GM19463 (cell line): ENCODE results near the gene CLDND2.

Experiments used
- ATAC-seq: cut with Tn5 transposase; IDR thresholded peaks from one replicate; pipeline ENCODE4 v1.9.1; 2021; ENCODE audit warnings: mild to moderate bottlenecking, moderate library complexity; ENCODE audit not compliant: unreplicated experiment

CLDND2 gene

DNA sequence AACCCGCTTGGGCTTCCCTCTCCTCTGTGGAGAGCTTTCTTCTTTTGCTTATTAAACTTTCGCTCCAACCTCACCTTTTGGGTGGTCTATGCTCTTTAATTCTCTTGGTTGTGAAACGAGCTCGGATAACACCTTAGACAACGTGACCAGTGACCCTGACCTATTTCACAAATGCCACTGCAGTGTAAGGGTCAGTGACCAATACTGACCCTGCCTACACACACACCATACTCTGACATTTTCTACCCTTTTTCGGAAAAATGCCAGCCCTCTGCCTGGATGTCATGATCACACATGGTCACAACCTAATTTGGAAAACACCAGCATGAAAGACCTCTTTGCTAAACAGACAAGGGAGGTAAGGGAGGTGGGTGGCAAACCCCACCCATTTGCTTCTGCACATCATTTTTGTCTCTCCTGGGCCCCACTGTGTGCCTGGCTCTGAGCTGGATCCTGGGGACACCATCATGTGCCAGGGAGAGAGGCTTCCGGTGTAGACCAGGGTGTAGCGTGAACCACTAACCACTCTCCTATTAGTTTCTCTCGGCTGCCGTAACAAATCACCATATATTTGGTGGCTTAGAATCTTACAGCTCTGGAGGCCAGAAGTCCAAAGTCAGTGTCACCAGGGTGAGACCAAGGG is 12.5 kb downstream of the CLDND2 start:
- no peak for ATAC-seq

DNA sequence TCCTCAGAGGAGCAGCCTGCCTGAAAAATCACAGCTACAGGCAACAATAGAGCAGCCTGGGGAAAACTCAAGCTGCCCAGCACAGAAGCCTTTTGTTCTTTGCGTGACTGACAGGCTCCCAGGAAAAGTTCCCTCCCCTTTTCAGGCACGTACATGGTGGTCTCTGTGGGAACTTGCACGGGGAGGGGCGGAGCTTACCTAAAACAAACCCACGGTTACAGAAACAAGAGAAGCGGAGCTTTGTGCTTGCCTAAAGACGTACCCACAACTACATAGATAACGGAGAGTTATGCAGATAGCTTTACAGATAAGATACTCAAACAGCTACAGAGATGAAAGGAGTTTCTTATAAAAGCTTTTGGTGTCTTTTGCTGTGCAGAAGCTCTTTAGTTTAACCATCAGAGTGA is 14.1 kb downstream of the CLDND2 start:
- ATAC-seq, result no peak

DNA sequence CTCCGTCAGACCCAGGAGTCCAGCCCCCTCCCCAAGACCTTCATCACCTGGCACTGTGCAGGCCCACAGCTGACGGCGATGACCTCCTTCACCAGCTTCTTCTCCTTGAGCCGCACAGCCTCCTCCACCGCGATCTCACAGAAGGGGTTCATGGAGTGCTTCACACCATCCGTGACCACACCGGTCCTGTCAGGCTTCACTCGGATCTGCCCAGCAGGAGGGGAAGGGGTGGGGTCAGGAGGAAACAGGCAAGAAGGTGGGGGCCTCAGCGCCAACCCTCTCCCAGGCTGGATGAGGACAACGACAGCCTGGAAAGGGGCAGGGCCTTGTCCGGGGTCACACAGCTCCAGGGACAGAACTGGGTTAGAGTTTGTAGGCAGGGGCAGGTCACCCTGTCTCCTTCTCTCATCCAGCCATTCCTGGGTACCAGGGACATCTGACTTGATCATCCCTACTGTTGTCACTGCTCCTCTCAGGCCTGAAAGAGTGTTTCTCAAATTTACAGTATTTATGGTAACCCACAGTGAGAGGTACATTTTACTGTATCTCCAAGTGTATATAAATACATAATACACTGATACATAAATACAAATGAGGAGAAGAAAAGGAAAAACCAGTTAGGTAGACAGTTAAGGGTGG is 14.6 kb downstream of the CLDND2 start:
- no peak for ATAC-seq

DNA sequence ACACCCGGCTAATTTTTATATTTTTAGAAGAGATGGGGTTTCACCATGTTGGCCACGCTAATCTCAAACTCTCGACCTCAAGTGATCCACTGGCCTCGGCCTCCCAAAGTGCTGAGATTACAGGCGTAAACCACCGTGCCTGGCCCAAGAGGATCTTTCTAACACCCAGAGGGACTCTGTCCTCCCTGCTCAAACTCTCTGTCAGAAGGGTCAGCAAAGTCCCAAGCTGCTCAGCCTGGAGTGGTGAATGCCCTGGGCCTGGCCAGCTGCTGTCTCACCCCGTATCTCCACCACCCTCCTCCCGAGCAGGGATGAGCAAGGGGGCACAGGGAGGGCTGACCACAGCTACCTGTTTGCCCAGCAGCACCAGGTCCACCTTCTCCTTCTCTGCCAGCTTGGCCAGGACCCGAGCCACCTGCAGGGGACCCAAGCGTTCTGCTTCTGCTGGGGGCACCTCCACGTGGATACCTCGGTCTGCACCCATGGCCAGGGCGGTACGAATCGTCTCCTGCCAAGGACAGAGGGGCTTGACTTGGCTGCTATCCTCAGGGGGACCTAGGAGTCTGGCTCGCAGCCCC is 15.9 kb downstream of the CLDND2 start:
- no peak for ATAC-seq

DNA sequence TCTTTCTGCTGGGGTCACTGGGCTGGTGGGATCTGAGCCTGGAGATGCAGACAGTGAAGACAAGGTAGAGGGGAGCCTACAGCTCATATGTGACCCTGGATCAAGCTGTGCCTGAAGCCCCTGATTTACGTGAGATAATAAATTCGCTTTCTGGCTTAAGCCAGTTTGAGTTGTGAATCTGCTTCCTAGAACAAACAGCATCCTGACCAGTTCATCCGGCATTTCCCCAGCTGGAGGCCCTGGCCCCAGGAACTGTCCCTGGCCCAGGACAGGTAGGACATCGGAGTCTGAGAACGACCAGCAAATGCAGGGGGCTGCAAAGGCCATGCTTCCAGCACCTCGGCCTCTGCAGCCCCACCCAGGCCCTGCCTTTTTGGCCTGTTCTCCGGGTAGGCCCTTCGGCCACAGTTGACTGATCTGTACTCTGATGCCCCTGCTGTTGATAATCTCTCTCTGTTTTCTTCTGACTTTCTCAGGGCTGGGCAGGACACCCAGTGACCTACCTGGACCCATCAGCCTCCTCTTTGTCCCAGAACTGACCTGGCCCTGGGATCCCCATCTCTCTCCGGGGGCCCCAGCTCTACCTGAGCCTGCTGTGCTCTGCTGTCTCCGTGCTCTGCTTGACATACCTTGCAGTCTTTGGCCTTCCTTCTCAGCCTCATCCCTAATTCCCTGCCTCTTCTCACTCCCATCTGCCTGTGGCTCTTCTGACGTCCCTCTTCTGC is 17.4 kb downstream of the CLDND2 start:
- ATAC-seq, result no peak

DNA sequence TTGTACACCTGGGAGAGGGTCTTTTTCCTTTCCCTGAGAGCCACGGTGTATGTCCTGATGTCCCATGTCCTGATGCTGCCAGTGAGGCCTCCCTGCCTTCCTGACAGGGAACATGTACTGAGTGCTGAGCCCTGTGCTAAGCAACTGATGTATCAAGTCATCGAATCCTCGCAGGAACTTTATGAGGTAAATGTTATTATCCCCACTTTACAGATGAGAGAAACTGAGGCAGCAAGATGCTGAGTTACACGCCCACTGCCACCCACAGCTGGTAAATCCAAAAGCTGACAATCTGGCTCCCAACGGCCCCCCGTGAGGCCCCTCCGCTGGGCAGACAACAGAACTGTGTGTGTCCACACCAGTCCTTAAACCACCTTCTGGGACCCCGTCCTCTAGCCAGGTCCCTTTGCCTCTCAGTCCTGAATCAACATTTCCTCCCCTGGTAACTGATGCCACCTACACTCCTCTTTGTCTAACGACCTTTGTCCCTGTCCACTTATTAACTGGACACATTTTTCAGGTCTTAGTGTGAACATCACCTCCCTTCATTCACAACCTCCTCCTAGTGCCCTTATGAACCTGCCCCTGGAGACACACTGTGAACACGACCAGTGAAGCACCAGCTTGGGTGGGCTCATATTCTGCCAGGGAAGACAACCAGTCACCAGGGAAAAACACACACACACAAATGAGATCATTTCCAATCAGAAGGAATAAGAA is 21.4 kb downstream of the CLDND2 start:
- no peak for ATAC-seq

DNA sequence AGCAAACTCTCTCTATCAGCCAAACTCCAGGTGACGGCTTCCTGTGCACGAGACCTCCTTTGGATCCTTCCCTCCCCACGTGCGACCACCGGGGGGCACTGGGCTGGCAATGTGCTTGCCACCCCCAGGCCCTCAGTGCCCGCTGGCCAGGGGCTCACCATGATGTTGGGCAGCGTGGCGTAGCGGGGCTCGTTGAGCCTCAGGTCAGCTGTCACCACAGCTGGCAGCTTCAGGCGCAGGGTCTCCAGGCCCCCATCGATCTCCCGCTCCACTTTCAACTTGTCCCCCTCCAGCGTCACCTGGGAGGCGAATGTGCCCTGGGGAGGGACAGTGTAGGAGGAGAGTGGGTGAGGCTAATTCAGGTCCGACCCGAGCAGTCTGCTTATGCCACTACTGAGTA is 22.1 kb downstream of the CLDND2 start:
- no peak for ATAC-seq

DNA sequence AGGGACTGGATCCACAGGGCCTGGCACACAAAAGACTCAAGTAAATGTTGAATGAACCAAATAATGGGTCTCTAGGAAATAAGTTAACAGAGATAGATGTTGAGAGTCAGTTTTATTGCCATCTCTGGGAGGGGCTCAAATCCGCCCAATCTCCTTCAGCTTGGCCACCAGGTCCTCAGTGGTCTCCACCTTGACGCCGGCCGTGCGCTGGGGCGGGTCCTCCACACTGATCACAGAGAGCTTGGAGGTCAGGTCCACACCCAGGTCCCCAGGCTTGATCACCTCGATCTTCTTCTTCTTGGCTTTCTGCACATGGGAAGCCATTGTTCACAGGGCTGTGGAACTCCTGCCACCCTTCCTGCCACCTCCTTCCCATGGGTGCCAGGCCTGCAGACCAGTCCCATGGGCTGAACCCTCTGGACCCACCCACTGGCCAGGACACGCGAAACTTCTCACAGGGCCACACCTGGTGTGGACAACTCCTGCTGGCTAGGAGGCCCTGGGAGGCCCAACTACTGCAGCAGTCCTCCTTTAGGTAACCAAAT is 23.7 kb downstream of the CLDND2 start:
- ATAC-seq, result no peak

DNA sequence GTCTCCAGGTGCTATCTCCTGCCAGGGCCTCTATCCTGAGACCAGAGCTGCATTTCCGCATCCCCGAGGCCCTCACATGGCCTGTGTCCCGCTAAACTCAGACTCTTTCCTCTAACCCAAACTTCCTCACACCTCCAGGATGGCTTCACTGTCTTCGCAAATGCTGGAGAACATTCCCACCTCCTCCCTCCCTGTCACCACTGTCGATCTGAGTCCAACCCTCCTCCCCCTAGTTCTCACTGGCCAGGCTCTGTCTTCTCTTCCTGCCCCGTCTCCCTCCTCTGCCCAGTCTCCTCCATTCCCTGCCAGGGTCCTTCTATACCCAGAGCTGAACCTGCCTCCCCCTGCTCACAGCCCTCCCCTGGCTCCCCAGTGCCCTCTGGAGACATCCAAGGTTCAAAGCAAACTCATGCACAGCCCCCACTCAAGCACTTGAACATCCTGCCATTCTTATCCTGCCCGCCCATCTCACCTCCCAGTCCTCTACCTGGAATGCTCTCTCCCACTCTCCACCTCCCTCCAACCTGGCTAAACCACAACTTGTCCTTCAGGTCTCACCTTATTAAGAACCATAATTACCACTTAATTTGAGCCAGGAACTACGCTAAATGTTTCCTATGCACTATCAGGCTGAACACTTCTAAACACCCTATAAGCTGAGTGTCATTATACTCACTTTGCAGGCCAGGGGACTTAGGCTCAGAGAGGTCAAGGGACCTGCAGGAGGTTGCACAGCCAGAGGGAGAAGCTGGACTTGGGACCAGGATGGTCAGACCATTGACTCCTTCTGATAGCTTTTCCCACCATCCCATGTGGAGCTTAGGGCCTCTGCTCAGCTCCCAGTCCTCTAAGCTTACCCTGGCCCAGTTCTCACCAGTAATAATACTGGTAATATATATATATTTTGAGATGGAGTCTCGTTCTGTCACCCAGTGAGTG is 25.9 kb downstream of the CLDND2 start:
- no peak for ATAC-seq

DNA sequence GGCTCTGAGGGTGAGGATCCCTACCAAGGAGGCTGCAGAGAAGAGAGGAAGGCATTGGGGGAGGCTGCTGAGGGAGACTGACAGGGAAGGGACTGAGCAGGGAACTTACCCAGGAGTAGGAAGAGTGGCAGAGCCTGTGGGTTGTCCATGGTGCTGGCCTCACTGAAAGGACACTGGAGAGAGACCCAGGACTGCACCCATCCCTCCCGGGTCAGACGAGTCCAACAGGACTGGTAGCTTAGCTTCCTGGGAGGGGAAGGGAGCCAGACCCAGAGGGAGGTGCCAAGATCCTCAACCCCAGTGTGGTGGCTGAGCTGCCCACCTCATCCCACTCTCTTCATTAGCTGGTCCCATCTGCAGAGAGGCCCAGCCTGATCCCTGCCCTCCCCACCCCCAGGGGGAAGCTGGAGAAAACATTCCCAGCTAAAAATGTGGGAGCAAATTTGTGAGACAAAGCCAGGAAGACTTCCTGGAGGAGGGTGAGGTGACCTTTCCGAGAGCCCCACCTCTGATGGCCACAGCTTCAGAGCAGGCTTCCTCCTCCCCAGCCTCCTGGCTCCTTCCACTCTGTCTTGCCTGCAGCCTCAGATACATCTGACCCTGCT is 26.7 kb downstream of the CLDND2 start, which contains the start of gene VSIG10L:
TSS of gene VSIG10L (minus strand) at position 164 of the 605 bp plus-strand sequence. CDS start at position 149, 15 bp downstream.
- no peak for ATAC-seq

DNA sequence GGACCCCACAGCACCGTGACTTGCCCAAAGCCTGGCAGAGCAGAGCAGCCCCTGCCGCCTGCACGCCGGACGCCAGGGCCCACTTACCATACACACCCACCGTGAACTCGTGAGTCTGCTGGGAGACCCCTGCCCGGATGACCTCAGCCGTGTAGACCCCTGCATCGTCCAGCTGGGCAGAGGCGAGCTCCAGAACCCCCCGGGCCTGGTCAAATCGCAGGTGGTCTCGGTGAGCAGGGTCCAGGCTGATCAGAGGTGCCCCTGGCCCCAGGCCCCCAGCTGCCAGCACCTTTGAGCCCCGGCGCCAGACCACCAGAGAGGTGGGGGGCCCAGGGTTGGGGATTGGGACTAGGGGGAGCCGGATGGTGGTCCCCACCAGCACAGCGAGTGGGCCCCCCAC is 27.7 kb downstream of the CLDND2 start:
- no peak for ATAC-seq

DNA sequence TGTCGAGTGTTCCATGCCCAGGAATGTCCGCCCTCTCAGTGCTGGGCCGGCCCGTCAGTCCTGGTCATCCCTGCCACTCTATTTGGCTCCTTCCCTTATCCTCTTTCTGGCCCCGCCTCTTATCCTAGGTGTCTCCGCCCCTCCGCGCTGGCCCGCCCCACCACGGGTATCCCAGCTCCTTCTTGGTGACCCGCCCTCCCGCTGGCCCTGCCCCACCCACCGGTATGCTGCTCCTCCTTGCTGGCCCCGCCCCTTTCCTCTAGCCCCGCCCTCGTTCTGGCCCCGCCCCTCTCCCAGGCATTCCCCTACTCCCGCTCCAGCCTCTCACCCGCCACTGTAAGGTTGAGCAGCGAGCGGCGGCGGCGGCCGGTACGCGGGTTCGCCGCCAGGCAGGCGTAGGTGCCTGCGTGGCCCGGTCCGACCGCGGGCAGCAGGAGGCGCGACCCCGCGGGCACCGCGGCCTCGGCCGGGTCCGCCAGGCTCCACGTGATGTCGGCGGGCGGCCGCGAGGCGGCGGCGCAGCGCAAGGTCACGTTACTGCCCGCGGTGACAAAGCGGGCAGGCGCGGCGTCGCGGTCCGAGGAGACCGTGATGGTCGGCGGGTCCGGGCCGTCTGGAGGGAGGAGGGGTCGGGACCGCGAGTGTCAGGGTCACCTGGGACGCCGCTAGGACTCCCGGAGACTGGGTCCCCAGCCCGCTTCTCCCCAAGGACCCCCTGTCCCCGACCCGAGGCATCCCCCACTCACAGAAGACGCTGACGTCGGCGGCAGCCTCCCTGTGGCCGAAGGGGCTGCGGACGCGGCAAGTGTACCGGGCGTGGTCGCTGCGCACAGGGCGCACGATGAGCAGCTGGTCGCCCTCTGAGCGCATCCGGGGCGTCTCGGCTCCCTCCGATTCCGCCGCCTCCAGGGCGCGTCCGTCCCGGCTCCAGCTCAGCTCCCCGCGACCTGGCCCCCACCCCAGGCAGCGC is 28.8 kb downstream of the CLDND2 start:
- peak; percentile 46 for ATAC-seq

DNA sequence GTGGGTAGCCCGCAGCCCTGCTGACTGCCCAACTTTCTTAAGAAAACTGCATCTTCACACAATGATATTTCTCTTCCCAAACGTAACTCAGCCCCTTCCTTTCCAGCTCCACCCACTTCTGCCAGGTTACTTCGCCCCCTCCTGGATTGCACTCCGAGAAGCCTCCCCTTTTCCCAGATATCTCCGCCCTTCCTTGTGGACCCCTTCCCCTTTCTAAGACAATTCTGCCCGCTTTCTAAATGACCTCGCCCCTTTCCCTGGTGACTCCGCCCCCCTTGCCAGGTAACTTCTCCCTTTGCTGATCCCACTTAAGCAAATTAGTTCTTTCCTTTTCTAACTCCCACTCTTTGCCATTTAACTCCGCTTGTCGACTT is 29.5 kb downstream of the CLDND2 start:
- no peak for ATAC-seq

DNA sequence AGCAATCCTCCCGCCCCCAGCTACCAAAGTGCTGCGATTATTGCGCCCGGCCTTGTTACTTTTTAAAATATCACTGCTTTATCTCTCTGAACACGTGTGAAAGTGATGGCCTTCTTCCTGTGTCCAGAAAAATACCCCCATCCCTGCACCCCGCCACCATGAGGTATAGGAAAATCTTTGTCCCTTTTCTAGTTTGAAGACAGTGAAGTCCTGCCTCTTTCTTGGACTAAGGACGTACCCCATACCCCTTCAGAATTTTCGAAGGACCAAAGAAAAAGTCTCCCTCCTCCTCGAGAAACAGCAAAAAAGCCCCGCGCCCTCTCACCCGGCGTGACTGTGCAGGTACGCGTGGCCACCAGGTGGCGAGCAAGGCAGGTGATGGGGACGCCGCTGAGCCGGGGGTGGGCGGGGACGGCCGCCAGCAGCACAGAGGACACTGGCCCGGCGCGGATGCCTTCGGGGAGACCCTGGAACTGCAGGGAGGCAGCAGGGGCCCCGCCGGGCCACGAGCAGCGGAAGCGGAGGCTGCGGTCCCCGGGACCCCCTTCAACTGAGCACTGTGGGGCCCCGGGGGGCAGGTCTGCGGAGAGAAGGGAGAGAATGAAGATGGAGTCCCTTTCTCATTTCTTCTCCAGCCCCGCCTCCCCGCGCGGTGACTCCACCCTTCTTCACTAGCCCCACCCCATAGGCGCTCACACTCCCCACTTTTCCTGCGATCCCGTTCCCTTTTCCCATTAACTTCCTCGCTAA is 30.1 kb downstream of the CLDND2 start:
- ATAC-seq, result peak; percentile 69

DNA sequence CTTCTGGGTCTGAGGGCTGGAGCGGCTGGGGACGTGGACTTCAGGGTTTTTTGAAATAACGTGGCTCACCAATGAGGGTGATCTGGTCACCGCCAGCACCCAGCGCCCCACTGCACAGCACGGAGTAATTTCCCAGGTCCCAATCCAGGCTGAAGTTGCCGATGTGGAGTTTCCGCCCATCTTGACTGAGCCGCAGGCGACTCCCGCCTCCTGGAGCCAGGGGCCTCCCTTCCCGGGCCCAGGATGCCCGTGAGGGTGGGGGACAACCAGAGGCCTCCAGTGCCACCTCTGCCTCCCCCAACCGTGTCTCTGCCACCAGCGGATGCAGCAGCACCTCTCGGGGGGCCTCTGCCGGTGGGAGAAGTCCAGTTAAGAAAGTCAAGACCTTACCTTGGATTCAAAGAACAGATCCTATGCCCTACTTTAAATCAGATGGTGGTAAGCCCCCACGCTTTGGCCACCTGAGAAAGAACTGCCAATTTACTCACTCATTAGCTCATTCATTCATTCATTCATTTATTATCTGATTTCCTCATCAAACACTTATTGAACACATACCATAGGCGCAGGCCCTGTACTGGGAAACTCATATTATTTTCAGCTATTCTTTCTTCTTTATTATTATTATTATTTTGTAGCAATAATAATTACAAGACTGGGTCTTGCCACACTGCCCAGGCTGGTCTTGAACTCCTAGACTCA is 30.8 kb downstream of the CLDND2 start:
- no peak for ATAC-seq

DNA sequence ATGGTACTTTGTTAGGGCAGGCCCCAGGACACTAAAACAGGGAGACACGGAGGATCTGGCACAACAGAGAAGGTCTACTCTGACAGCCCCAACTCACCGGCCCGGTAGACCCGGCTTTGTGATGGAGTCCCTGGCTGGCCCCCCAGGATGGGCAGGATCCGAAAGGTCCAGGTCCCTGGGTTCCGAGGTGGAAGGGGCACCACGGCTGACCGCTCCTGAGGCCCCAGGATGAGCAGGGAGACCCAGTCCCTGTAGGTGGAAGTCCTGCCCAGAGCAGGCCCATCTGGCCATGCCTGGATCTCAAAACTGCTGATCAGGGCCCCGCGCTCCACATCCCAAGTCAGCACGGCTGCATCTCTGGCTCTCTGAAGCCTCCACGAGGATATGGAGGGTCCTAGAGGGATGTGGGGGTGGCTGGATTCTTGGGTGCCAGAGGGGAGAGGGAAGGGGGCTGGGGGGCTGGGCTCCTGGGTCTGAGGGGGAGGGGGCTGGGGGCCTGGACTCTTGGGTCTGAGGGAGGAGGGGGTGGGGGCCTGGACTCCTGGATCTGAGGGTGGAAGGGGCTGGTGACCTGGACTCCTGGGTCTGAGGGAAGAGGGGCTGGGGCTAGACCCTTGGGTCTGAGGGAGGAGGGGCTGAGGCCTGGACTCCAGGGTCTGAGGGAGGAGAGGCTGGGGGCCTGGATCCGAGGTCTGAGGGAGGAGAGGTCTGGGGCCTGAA is 31.5 kb downstream of the CLDND2 start:
- no peak for ATAC-seq
